ENCODE measurements around the gene ATP8B4.

Gene ATP8B4

GRCh38 chr15:49888734-49889133, 230.3 kb downstream of the ATP8B4 start:
- TF ChIP-seq SNAI2 (CRISPR knock-in tag; IDR thresholded peaks at IDR 0.05) (no peak), TCF4 (CRISPR knock-in tag; IDR thresholded peaks at IDR 0.05; ENCODE audit: borderline replicate concordance) (no peak), PPARA (CRISPR knock-in tag; IDR thresholded peaks at IDR 0.05; ENCODE audit: borderline replicate concordance) (no peak), ZFP30 (CRISPR knock-in tag; IDR thresholded peaks at IDR 0.05) (no peak), PATZ1 (CRISPR knock-in tag; IDR thresholded peaks at IDR 0.05; ENCODE audit: borderline replicate concordance) (no peak), CSRNP3 (CRISPR knock-in tag; IDR thresholded peaks at IDR 0.05) (no peak), ARNTL (CRISPR knock-in tag; IDR thresholded peaks at IDR 0.05; ENCODE audit: borderline replicate concordance, low read depth) (no peak), GLIS3 (CRISPR knock-in tag; IDR thresholded peaks at IDR 0.05) (no peak), RARB (CRISPR knock-in tag; IDR thresholded peaks at IDR 0.05) (no peak), TSHZ2 (CRISPR knock-in tag; IDR thresholded peaks at IDR 0.05) (no peak), ZC3H10 (CRISPR knock-in tag; IDR thresholded peaks at IDR 0.05) (no peak), POU6F1 (CRISPR knock-in tag; IDR thresholded peaks at IDR 0.05; ENCODE audit: borderline replicate concordance, low read depth) (no peak), BACH2 (CRISPR knock-in tag; IDR thresholded peaks at IDR 0.05; ENCODE audit: borderline replicate concordance) (no peak)
- ATAC-seq, result no peak

- TF ChIP-seq ESRRG (CRISPR knock-in tag; IDR thresholded peaks at IDR 0.05) (no peak), ZNF565 (CRISPR knock-in tag; conservative IDR thresholded peaks at IDR 0.05; ENCODE audit: low read depth) (no peak), ISL1 (CRISPR knock-in tag; IDR thresholded peaks at IDR 0.05) (no peak), TOX (CRISPR knock-in tag; IDR thresholded peaks at IDR 0.05; ENCODE audit: borderline replicate concordance) (no peak), TCF4 (CRISPR knock-in tag; IDR thresholded peaks at IDR 0.05; ENCODE audit: borderline replicate concordance) (no peak; the same call in 1 of the 2 replicates), TSHZ2 (CRISPR knock-in tag; IDR thresholded peaks at IDR 0.05) (no peak), PATZ1 (CRISPR knock-in tag; IDR thresholded peaks at IDR 0.05; ENCODE audit: borderline replicate concordance) (no peak), OSR1 (CRISPR knock-in tag; IDR thresholded peaks at IDR 0.05) (no peak), ZNF70 (CRISPR knock-in tag; IDR thresholded peaks at IDR 0.05) (no peak), ZC3H10 (CRISPR knock-in tag; IDR thresholded peaks at IDR 0.05) (no peak), GLIS3 (CRISPR knock-in tag; IDR thresholded peaks at IDR 0.05) (no peak), CSRNP3 (CRISPR knock-in tag; IDR thresholded peaks at IDR 0.05) (no peak), ARNTL (CRISPR knock-in tag; IDR thresholded peaks at IDR 0.05; ENCODE audit: borderline replicate concordance, low read depth) (no peak), ZFP30 (CRISPR knock-in tag; IDR thresholded peaks at IDR 0.05) (no peak), CREB5 (CRISPR knock-in tag; IDR thresholded peaks at IDR 0.05; ENCODE audit: low read depth) (no peak), PPARA (CRISPR knock-in tag; IDR thresholded peaks at IDR 0.05; ENCODE audit: borderline replicate concordance) (no peak), RARB (CRISPR knock-in tag; IDR thresholded peaks at IDR 0.05) (no peak)
- ATAC-seq, result no peak; the same call in 2 of the 3 replicates
Measured at GRCh38 chr15:49888323-49888693, 230.7 kb downstream of the ATP8B4 start.
